NT2/D1 (cell line): Measurements from ENCODE around the gene WDR70.

ENCODE experiments used
- SUZ12 ChIP-seq: IDR thresholded peaks from 2 replicates; pipeline ENCODE4 v1.6.1; 2011; ENCODE audit not compliant: insufficient read length, insufficient read depth; ENCODE audit errors: extremely low read depth
- ZNF274 ChIP-seq: IDR thresholded peaks from 2 replicates; pipeline ENCODE4 v1.6.1; 2011; ENCODE audit warnings: mild to moderate bottlenecking, low read depth, low read length

- TF ChIP-seq ZNF274 (no peak), SUZ12 (no peak)
Observed at GRCh38 chr5:37492778-37493555, 113.8 kb downstream of the WDR70 start.
